ENCODE results near the gene GINS2. TPM values are rescaled to one million over a fixed set of nuclear protein-coding genes. Genes with fewer than 3 reads are reported as not detected.

The GINS2 gene
- polyA plus RNA-seq, 6 donors from 2014 or later: 0.54 to 2.0 (median 1.3) TPM; not detected in 1

DNA sequence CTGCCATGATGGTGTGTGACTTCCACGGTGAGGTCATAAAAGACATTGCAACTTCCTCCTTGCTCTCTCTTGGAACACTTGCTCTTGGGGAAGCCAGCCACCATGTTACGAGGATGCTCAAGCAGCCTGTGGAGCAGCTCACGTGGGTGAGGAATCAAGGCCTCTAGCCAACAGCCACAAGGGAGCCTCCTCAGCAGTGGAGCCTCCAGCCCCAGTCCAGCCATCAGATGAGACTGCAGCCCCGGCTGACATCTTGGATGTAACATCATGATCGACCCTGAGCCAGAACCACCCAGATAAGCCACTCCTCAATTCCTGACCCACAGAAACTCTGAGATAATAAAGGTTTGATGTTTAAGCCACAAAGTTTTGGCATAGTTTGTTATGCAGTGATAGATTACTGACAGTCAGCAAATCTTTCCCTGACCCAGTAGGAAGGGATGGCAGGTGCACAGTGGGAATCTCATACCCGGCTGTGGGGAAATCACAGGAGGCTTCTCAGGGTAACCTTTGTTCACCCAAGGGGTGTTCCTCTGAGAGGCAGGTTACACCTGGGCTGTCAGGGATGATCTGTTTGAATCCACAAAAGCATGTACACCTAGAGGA lies 23.3 kb upstream of the GINS2 start:
- Mint-ChIP-seq H3K9me3 (peaks cover 0 to 13% (median 4%) of the 10 kb centered on the region in 7 donors), H3K4me1 (peaks cover 0 to 16% (median 15%) of the 10 kb centered on the region in 3 donors), H3K36me3 (peaks cover 22 to 26% of the 10 kb centered on the region in 2 donors), H3K27ac (peak overlapping the region in 2 of 6 donors; percentile 16 to 20), H3K4me3 (no peak overlapping the region), H3K27me3 (no peaks in the 10 kb centered on the region)
- DNase-seq (no peak), ATAC-seq (ENCODE audit: low read depth in 2 of 2) (no peak)

DNA sequence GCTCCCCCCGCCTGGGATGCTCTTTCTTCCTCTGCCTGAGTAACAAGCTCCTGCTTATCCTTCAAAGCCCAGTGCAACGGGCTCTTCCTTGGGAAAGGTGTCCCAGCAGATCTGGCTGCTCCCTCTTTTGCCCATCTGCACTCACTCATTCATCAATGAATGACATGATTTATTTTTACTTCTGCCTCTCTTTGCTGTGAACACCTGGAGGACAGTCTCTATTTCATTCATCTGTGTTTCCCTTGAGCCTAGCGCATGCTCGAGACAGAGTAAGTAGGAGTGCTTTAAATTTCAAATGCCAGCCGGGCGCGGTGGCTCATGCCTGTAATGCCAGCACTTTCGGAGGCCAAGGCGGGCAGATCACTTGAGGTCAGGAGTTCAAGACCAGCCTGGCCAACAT lies 22.0 kb upstream of the GINS2 start:
- Mint-ChIP-seq H3K27ac (peak overlapping the region in 2 of 6 donors; percentile 3 to 52), H3K9me3 (peaks cover 0 to 13% (median 4%) of the 10 kb centered on the region in 7 donors)
- ATAC-seq (ENCODE audit: low read depth in 2 of 2): no peak

DNA sequence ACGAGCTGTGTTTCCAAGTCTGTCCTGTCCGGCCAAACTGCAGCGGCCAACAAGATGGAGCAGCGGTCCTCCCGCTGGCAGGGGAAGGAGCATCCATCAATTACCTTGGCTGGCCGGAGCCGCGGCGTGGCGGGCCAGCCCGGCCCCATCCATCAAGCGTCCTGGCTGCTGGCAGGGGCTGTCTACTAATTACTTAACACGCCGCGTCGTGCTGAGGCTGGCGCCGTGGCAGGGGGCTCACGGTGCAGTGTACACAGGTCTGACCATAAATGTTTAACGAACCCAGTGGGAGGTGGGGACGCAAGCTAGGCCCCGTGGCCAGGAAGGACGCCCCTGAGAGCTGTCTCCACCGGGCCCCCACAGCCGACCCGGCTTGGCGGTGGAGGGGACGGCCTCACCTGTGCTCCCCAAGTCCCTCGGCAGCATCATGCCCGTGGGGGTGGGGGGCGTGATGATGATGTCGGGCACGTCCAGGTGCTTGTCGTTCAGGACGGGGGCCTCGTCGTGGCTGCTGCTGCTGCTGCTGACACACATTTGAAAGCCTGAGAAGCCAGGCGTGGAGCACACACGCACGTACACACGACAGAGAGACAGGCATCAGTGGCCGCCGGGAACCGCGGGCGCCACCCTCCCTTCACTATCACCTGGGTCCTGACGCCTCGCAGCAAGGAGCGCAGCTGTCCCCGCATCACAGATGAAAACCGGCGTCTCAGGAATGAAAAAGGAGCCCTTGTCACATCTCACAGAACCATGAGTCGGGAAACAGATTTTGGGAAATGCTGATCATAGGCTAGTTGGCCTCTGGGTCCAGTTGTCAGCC lies 21.2 kb upstream of the GINS2 start:
- Mint-ChIP-seq H3K4me3 (no peak overlapping the region), H3K36me3 (peaks cover 22 to 35% of the 10 kb centered on the region in 2 donors)
- ATAC-seq (ENCODE audit: low read depth in 2 of 2): no peak

More for the DNA sequence above, 22.0 kb upstream of the GINS2 start:
- peak overlapping the region in 1 of 8 donors; percentile 1 for H3K4me3 Mint-ChIP-seq
- H3K27me3 Mint-ChIP-seq: no peaks in the 10 kb centered on the region
- peaks cover 22 to 35% of the 10 kb centered on the region in 2 donors for H3K36me3 Mint-ChIP-seq
- DNase-seq: no peak
- H3K4me1 Mint-ChIP-seq: peaks cover 0 to 8% (median 8%) of the 10 kb centered on the region in 3 donors

DNA sequence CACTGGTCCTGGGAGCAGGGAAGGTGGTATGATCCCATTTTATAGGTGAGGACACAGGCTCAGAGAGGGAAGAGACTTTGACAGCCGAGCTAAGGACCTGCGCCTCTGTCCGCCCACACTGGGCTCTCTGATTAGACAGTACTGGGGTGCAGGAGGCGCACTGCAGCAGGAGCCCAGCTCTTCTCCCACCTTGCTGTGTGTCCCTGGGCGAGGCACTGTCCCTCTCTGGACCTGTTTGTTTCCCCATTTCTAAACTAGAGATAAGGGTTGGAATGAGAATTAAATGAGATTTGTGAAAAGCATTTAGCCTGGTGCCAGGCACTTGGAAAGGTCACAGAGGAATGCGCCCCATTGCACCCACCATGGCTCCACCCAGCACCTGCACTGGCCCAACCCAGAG lies 19.6 kb upstream of the GINS2 start:
- H3K27ac Mint-ChIP-seq: no peak overlapping the region
- H3K36me3 Mint-ChIP-seq: peaks cover 20 to 34% of the 10 kb centered on the region in 2 donors
- no peak for ATAC-seq (ENCODE audit: low read depth in 2 of 2)
- no peak for DNase-seq
- H3K4me1 Mint-ChIP-seq: peaks cover 0 to 4% (median 0%) of the 10 kb centered on the region in 3 donors
- H3K4me3 Mint-ChIP-seq: no peak overlapping the region
- no peaks in the 10 kb centered on the region for H3K27me3 Mint-ChIP-seq
- peaks cover 0 to 13% (median 4%) of the 10 kb centered on the region in 7 donors for H3K9me3 Mint-ChIP-seq

More for the DNA sequence above, 21.2 kb upstream of the GINS2 start:
- Mint-ChIP-seq H3K4me1 (peaks cover 0 to 4% (median under 1%) of the 10 kb centered on the region in 3 donors), H3K9me3 (peaks cover 0 to 13% (median 4%) of the 10 kb centered on the region in 7 donors), H3K27ac (peak overlapping the region in 1 of 6 donors; percentile 3), H3K27me3 (no peaks in the 10 kb centered on the region)
- no peak for DNase-seq

DNA sequence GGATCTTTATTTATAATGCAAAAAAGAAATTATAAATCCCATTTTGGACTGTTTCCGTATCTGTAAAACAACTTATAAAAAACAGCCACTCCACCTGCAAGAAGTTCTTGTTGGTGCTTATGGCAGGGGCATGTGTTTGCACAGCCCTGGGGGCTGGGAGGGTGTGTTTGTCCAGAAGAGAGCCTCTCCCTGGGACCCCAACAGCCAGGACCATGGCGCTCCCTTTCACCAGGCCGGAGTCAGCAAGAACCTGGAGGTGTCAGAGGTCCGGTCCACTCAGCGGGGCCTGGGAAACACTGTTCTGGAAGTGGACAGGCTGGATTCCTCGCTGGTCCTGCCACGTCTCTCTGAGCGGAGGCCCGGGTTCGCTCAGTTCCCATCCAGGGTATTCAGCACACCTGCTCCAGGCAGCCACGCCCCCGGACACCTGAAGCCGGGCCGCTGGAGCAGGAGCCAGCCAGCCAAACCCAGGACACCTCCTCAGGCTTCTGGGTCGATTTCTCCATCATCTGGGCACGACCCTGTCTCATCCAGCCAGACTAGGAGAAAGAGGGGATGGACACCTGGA lies 18.9 kb upstream of the GINS2 start:
- peaks cover 0 to 4% (median 0%) of the 10 kb centered on the region in 3 donors for H3K4me1 Mint-ChIP-seq
- peaks cover 0 to 10% (median 4%) of the 10 kb centered on the region in 7 donors for H3K9me3 Mint-ChIP-seq
- H3K36me3 Mint-ChIP-seq: peaks cover 13 to 27% of the 10 kb centered on the region in 2 donors
- ATAC-seq (ENCODE audit: low read depth in 2 of 2): no peak
- no peaks in the 10 kb centered on the region for H3K27me3 Mint-ChIP-seq
- no peak for DNase-seq
- H3K4me3 Mint-ChIP-seq: no peak overlapping the region
- H3K27ac Mint-ChIP-seq: no peak overlapping the region

DNA sequence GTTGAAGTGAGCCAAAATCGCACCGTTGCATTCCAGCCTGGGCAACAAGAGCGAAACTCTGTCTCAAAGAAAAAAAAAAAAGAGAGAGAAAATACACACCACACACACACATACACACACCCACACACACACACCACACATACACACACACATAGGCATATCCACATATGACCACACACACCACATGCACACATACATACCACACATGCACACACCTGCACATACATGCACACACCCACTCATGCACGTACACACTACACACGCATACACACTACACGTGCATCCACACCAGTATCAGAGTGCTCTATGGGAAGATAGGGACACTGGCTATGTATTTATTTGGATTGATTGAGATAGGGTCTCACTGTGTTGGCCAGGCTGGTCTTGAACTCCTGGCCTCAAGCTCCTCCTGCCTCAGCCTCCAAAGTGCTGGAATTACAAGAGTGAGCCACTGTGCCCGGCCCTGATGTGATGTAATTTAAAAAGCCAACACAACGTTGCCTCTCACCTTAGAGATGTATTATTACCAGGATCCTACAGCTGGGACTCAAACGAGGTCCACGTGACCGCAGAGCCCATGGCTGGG lies 17.8 kb upstream of the GINS2 start:
- no peak overlapping the region for H3K4me3 Mint-ChIP-seq
- no peak for ATAC-seq (ENCODE audit: low read depth in 2 of 2)
- peaks cover 0 to 4% (median 0%) of the 10 kb centered on the region in 3 donors for H3K4me1 Mint-ChIP-seq
- DNase-seq: no peak
- no peaks in the 10 kb centered on the region for H3K27me3 Mint-ChIP-seq
- no peak overlapping the region for H3K27ac Mint-ChIP-seq
- no peaks in the 10 kb centered on the region for H3K9me3 Mint-ChIP-seq
- peaks cover 7 to 20% of the 10 kb centered on the region in 2 donors for H3K36me3 Mint-ChIP-seq

DNA sequence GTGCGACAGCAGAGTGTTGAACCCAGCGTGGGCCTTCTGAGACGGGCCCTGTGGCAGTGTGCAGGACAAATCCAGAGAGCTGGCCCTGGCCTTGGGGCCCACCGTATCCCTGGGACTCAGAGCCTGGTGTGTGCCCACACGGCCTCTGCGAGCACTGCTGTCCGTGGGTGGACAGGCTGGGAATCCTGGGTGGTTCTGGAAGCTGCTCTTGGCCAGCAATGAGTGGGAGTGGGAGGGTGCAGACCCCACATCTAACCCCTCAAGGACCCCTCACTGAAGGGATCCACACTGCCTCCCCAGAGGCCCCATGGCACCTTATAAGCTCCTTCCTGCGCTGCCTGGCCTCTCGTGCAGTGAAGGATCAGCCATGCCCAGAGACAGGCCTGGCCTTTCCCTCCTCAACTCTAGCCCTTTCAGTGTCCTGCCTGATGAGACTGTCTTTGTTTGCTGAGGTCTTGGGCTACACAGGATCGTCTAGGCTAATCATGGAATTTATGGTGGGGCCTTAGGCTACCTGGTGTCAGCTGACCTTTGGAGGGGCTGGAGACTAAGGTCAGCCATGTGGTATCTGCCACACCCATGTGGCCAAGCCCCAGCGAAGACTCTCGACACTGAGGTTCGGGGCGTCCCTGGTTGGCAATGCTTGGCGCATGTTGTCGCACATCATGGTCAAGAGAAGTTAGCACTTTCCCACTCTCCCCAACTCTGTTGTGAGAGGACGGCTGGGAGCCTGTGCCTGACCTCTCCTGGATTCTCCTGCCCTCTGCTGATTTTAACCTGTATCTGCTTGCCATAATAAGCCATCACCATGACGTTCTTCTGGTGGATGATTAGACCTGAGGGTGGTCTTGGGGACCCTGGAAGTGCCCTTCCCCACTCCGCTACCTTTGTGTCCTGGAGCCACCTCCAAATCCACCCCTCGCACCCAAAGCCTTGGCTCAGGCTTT lies 16.4 kb upstream of the GINS2 start:
- Mint-ChIP-seq H3K9me3 (no peaks in the 10 kb centered on the region), H3K4me3 (no peak overlapping the region), H3K4me1 (no peaks in the 10 kb centered on the region), H3K27ac (peak overlapping the region in 3 of 6 donors; percentile 56 to 63 (median 63)), H3K27me3 (no peaks in the 10 kb centered on the region), H3K36me3 (peaks cover 10 to 15% of the 10 kb centered on the region in 2 donors)
- ATAC-seq (ENCODE audit: low read depth in 2 of 2): no peak
- no peak for DNase-seq

DNA sequence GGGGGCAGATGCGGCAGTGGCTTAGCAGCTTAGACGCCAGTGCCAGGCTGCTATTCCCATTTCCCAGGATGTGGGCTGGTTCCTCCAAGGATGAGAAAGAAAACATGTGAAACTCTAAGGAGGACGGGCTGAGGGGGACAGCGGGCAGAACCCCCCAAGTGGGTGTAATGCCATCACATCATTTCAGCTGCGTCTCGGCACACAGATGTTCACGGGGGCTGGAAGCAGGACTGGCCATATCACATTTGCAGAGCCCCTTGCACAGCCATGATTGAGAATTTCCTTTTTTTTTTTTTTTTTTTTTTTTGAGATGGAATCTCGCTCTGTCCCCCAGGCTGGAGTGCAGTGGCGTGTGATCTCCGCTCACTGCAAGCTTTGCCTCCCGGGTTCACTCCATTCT lies 15.3 kb upstream of the GINS2 start:
- H3K9me3 Mint-ChIP-seq: no peaks in the 10 kb centered on the region
- H3K4me1 Mint-ChIP-seq: no peaks in the 10 kb centered on the region
- H3K36me3 Mint-ChIP-seq: peaks cover 10 to 15% of the 10 kb centered on the region in 2 donors
- no peaks in the 10 kb centered on the region for H3K27me3 Mint-ChIP-seq
- no peak overlapping the region for H3K4me3 Mint-ChIP-seq
- no peak for ATAC-seq (ENCODE audit: low read depth in 2 of 2)
- DNase-seq: no peak
- H3K27ac Mint-ChIP-seq: peak overlapping the region in 2 of 6 donors; percentile 36 to 50

DNA sequence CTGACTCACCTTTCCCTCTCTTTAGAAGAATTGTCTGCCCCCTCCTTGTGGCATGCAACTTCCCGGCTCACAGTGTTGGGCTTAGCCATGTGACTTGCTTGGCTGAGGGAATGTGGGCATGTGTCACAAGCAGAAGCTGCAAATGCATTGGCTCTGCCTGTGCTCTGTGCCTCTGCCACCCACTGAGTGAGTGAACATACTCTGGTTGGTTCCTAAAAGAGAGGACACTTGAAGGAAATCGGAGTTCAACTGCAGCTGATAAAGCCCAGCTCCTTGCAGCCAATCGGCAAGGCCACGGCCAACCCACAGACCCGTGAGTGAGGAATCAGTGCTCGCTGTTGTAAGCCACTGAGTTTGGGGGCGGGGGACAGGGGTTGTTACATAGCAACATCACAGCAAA lies 10.9 kb upstream of the GINS2 start:
- no peak for DNase-seq
- H3K36me3 Mint-ChIP-seq: peaks cover 7 to 10% of the 10 kb centered on the region in 2 donors

DNA sequence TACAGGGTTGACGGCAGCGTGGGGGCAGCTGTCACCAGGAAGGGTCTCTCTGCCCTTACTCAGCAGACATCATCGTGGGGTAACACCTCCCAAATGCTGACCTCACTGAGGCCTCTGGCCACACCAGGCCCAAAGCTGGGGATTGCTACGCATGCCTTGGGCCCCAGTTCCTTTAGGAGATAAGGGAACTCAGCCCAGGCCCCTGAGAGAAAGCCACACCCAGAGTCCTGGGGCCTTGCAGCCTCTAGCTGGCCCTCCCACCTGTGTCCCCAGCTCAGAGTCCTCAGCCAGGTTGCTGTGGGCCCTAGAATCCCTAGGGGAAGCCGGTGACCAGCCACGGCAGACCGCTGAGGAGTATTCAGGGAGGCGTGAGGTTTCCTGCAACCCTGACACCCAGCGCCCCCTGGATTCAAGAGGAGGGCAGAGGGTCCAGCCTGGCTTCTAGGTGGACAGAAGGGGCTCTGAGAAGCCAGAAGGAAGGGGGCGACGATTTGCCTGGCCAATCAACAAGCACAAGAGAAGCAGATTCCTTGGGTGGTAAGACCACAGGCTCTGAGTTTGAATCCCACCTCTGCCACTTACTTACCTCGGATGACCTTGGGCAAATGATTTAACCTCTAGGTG lies 10.3 kb upstream of the GINS2 start:
- Mint-ChIP-seq H3K27ac (peak overlapping the region in 1 of 6 donors; percentile 71), H3K36me3 (peaks cover 7 to 10% of the 10 kb centered on the region in 2 donors), H3K4me3 (no peak overlapping the region), H3K27me3 (no peaks in the 10 kb centered on the region), H3K9me3 (no peaks in the 10 kb centered on the region), H3K4me1 (no peaks in the 10 kb centered on the region)
- ATAC-seq (ENCODE audit: low read depth in 2 of 2) (no peak), DNase-seq (no peak)

More for the DNA sequence above, 10.9 kb upstream of the GINS2 start:
- ATAC-seq (ENCODE audit: low read depth in 2 of 2): no peak
- H3K4me1 Mint-ChIP-seq: no peaks in the 10 kb centered on the region
- no peaks in the 10 kb centered on the region for H3K27me3 Mint-ChIP-seq
- H3K9me3 Mint-ChIP-seq: no peaks in the 10 kb centered on the region
- peak overlapping the region in 1 of 6 donors; percentile 54 for H3K27ac Mint-ChIP-seq
- H3K4me3 Mint-ChIP-seq: no peak overlapping the region

DNA sequence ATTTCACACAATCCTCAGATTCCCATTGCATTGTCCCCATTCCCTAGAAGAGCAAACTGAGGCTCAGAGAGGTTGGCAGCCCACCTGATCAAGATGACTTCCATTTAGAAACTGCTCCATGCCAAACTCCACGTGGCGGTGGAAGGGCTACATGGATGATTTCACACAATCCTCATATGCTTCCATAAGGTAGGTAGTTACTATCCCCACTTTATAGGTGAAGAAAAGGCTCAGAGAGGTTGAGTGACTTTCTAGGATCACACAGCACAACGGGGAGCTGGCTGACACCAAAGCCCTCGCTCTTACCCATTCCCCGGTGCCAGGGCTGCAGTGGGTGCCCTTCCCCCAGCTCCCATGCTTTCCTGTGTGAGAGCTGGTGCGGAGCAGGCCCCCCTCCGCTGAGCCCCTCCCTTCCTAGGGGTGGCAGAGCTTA lies 9.7 kb upstream of the GINS2 start:
- peaks cover 7 to 10% of the 10 kb centered on the region in 2 donors for H3K36me3 Mint-ChIP-seq
- no peaks in the 10 kb centered on the region for H3K4me1 Mint-ChIP-seq

DNA sequence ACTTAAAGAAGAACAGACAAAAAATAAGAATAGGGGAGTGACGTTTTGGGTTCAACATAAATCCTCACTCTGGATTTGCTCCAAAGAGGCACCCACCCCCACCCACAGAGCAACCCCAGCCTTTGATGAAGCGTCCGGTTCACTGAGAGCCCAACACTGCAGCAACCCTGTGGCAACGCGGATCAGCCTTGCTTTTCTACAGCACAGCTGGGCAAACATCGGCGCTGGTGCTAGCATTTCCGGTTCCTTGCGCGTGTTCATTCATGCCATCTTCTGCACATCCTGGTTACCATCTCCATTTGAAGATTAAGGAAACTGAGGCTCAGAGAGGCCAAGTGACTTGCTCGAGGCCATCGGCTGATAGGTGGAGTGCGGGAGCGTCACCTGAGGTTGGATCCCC lies 8.7 kb upstream of the GINS2 start:
- no peak for DNase-seq
- ATAC-seq (ENCODE audit: low read depth in 2 of 2): no peak
- Mint-ChIP-seq H3K4me1 (no peaks in the 10 kb centered on the region), H3K36me3 (peaks cover 7 to 10% of the 10 kb centered on the region in 2 donors), H3K27me3 (no peaks in the 10 kb centered on the region), H3K4me3 (no peak overlapping the region), H3K27ac (no peak overlapping the region), H3K9me3 (no peaks in the 10 kb centered on the region)

More for the DNA sequence above, 9.7 kb upstream of the GINS2 start:
- no peaks in the 10 kb centered on the region for H3K9me3 Mint-ChIP-seq
- DNase-seq (no peak), ATAC-seq (ENCODE audit: low read depth in 2 of 2) (no peak)
- no peak overlapping the region for H3K4me3 Mint-ChIP-seq
- H3K27me3 Mint-ChIP-seq: no peaks in the 10 kb centered on the region
- H3K27ac Mint-ChIP-seq: peak overlapping the region in 2 of 6 donors; percentile 38 to 71
